Uterus (tissue), 4 donors: Measurements from ENCODE around the gene GLRA1. TPM values are rescaled to one million over a fixed set of nuclear protein-coding genes. Genes with fewer than 3 reads are reported as not detected.

Experiments
- DNase-seq, 2 donors: peaks; one replicate each; pipeline ENCODE4 v3.0.0-alpha.2; 2019 to 2020
- H3K27ac ChIP-seq, 2 donors: fragments of 200-600 bp; sonication (generic); 1 replicate in 1 of 2; 2 replicates in 1 of 2; pipeline ENCODE4 v1.5.1; 2016 to 2018
- H3K27me3 ChIP-seq, 2 donors: fragments of 200-600 bp; sonication (generic); one replicate each; pipeline ENCODE4 v1.5.1; 2018 to 2019; ENCODE audit warnings: control low read depth in 1 of 2
- H3K36me3 ChIP-seq, 2 donors: fragments of 200-600 bp; sonication (generic); one replicate each; pipeline ENCODE4 v1.5.1; 2019; ENCODE audit warnings: control low read depth in 1 of 2
- H3K4me1 ChIP-seq, 2 donors: fragments of 200-600 bp; sonication (generic); one replicate each; pipeline ENCODE4 v1.5.1; 2018 to 2019; ENCODE audit warnings: control low read depth in 1 of 2
- H3K4me3 ChIP-seq, 2 donors: fragments of 200-600 bp; sonication (generic); 1 replicate in 1 of 2; 2 replicates in 1 of 2; pipeline ENCODE4 v1.5.1; 2018 to 2019; ENCODE audit warnings: mild to moderate bottlenecking in 1 of 2
- H3K9me3 ChIP-seq, 2 donors: fragments of 200-600 bp; sonication (generic); one replicate each; pipeline ENCODE4 v1.5.1; 2019; ENCODE audit warnings: control low read depth in 1 of 2
- CTCF ChIP-seq, 4 experiments: fragments of 200-600 bp in 2 of 4; fragments of 450-650 bp in 2 of 4; sonication (generic) in 2 of 4; IDR thresholded peaks; one replicate each; pipeline ENCODE4 v1.5.1; 2016 to 2019; ENCODE audit warnings: antibody characterized with exemption in 4 of 4, mild to moderate bottlenecking in 2 of 4, moderate library complexity in 1 of 4
- POLR2A ChIP-seq, 2 donors: fragments of 450-650 bp; IDR thresholded peaks; one replicate each; pipeline ENCODE4 v1.6.1; 2016; ENCODE audit warnings: antibody characterized with exemption in 2 of 2, mild to moderate bottlenecking in 1 of 2, moderate library complexity in 1 of 2
- intact Hi-C: fragments of 100-400 bp; cut with DNase I; formaldehyde crosslinking; loops from one replicate; pipeline ENCODE4 v1.15.1; 2023; ENCODE audit warnings: low total_unique reads
- total RNA-seq, 4 donors: library from RNA; depleted of rRNA in 3 of 4; stranded (reverse); fragments of >200 nt in 3 of 4; gene quantifications; one replicate each; pipeline versions ENCODE4 v1.1.0 to v1.2.4, GENCODE V29; 2014 to 2023
- donor health status: DM: yes; HTN: yes; CAD: no.

Gene GLRA1
- total RNA-seq, 4 donors from 2014 or later: not detected

GRCh38 chr5:151819830-151820229 is 104.8 kb downstream of the GLRA1 start:
- DNase-seq: no peak
- no peak for TF ChIP-seq CTCF (IDR thresholded peaks at IDR 0.05)
- TF ChIP-seq POLR2A (IDR thresholded peaks at IDR 0.05): no peak
- Histone ChIP-seq H3K27me3 (no peaks in the 10 kb centered on the region), H3K9me3 (no peaks in the 10 kb centered on the region), H3K4me1 (peaks cover 0 to 10% of the 10 kb centered on the region in 2 donors), H3K27ac (no peak overlapping the region), H3K36me3 (no peaks in the 10 kb centered on the region), H3K4me3 (no peak overlapping the region)
- intact Hi-C loops: no loop called here

GRCh38 chr5:151815051-151815450 is 109.6 kb downstream of the GLRA1 start:
- Histone ChIP-seq H3K36me3 (no peaks in the 10 kb centered on the region), H3K27me3 (no peaks in the 10 kb centered on the region), H3K4me1 (peaks cover 0 to 11% of the 10 kb centered on the region in 2 donors), H3K4me3 (no peak overlapping the region), H3K9me3 (no peaks in the 10 kb centered on the region), H3K27ac (no peak overlapping the region)
- no peak for TF ChIP-seq CTCF (IDR thresholded peaks at IDR 0.05)
- TF ChIP-seq POLR2A (IDR thresholded peaks at IDR 0.05): no peak
- intact Hi-C loops: no loop called here
- DNase-seq: no peak

GRCh38 chr5:151812757-151813309 is 111.8 kb downstream of the GLRA1 start:
- H3K4me3 ChIP-seq: no peak overlapping the region
- H3K27ac ChIP-seq: no peak overlapping the region
- H3K4me1 ChIP-seq: peaks cover 0 to 11% of the 10 kb centered on the region in 2 donors
- no peaks in the 10 kb centered on the region for H3K9me3 ChIP-seq
- intact Hi-C loops: no loop called here
- no peak for DNase-seq
- no peaks in the 10 kb centered on the region for H3K27me3 ChIP-seq
- no peaks in the 10 kb centered on the region for H3K36me3 ChIP-seq
- TF ChIP-seq POLR2A (IDR thresholded peaks at IDR 0.05) (no peak), CTCF (IDR thresholded peaks at IDR 0.05) (no peak)

- no peaks in the 10 kb centered on the region for H3K36me3 ChIP-seq
Observed at GRCh38 chr5:151811593-151812321, 112.9 kb downstream of the GLRA1 start.

More at GRCh38 chr5:151811593-151812321, 112.9 kb downstream of the GLRA1 start:
- no peaks in the 10 kb centered on the region for H3K9me3 ChIP-seq
- intact Hi-C loops: no loop called here
- no peaks in the 10 kb centered on the region for H3K27me3 ChIP-seq
- DNase-seq: peak in 1 of 2 donors; percentile 36
- no peak overlapping the region for H3K4me3 ChIP-seq
- peaks cover 0 to 11% of the 10 kb centered on the region in 2 donors for H3K4me1 ChIP-seq
- H3K27ac ChIP-seq: peak overlapping the region in 1 of 2 donors; percentile 22
- TF ChIP-seq CTCF (IDR thresholded peaks at IDR 0.05) (no peak), POLR2A (IDR thresholded peaks at IDR 0.05) (no peak)
